Heart left ventricle (tissue), 16 donors: ENCODE results near the gene ARL8A. TPM values are rescaled to one million over a fixed set of nuclear protein-coding genes. Genes with fewer than 3 reads are reported as not detected.

Experiments used
- ATAC-seq, 4 donors: fragments of 200-7000 bp; cut with Tn5 transposase; one replicate each; pipeline ENCODE4 v1.9.1; 2020 to 2022; ENCODE audit warnings: moderate library complexity in 4 of 4, mild to moderate bottlenecking in 3 of 4, moderate number of reproducible peaks in 1 of 4
- DNase-seq, 5 donors: peaks; one replicate each; pipeline ENCODE4 v3.0.0-alpha.2; 2020
- H3K27ac ChIP-seq, 12 donors: fragments of 200-600 bp; sonication (generic) in 4 of 12; one replicate each; pipeline versions ENCODE4 v1.5.0 to v1.8.0; 2016 to 2022; ENCODE audit warnings: mild to moderate bottlenecking in 2 of 12
- H3K27me3 ChIP-seq, 9 donors: fragments of 200-600 bp; sonication (generic) in 2 of 9; one replicate each; pipeline versions ENCODE4 v1.5.1 to v1.8.0; 2016 to 2022; ENCODE audit warnings: mild to moderate bottlenecking in 3 of 9
- H3K36me3 ChIP-seq, 9 donors: fragments of 200-600 bp; sonication (generic) in 2 of 9; one replicate each; pipeline versions ENCODE4 v1.5.0 to v1.8.0; 2018 to 2022; ENCODE audit warnings: mild to moderate bottlenecking in 2 of 9
- H3K4me1 ChIP-seq, 12 donors: fragments of 200-600 bp; sonication (generic) in 4 of 12; one replicate each; pipeline versions ENCODE4 v1.5.0 to v1.8.0; 2016 to 2022; ENCODE audit warnings: mild to moderate bottlenecking in 3 of 12
- H3K4me3 ChIP-seq, 12 donors: fragments of 200-600 bp; sonication (generic) in 4 of 12; one replicate each; pipeline versions ENCODE4 v1.5.0 to v1.8.0; 2017 to 2022; ENCODE audit warnings: mild to moderate bottlenecking in 9 of 12, moderate library complexity in 4 of 12
- H3K9me3 ChIP-seq, 12 donors: fragments of 200-600 bp; sonication (generic) in 4 of 12; one replicate each; pipeline versions ENCODE4 v1.5.0 to v1.8.0; 2016 to 2022; ENCODE audit warnings: mild to moderate bottlenecking in 1 of 12
- POLR2A ChIP-seq, 2 donors: fragments of 450-650 bp; IDR thresholded peaks; one replicate each; pipeline ENCODE4 v1.6.1; 2017; ENCODE audit warnings: antibody characterized with exemption in 2 of 2, mild to moderate bottlenecking in 2 of 2, moderate library complexity in 2 of 2
- WGBS, 4 donors: extraction: QIAGEN DNeasy Blood & Tissue Kit in 2 of 4; methylation state at CpG; one replicate each; pipeline versions ENCODE4 v1.1.5 to v1.1.7; 2013 to 2018; 5-methylcytosine and 5-hydroxymethylcytosine counted together
- intact Hi-C, 10 donors: fragments of 100-400 bp; cut with DNase I; formaldehyde crosslinking; loops; one replicate each; pipeline versions ENCODE4 v1.11.1 to v1.14.2; 2022
- polyA plus RNA-seq, 2 donors: library from polyadenylated mRNA; stranded (reverse); fragments of 200-250 nt; gene quantifications; one replicate each; pipeline ENCODE4 v1.2.3, GENCODE V29; 2013
- total RNA-seq, 9 donors: library from RNA; depleted of rRNA in 2 of 9; stranded (reverse); fragments of >200 nt in 2 of 9; fragmentation: NEBNext Ultra II Directional in 3 of 9; extraction: Animal tissue kit (Norgen Biotek cat#: 25700) in 3 of 9; gene quantifications; one replicate each; pipeline versions ENCODE4 v1.1.0 to v1.2.4, GENCODE V29; 2016 to 2023
- TF ChIP-seq, protein P1 (sequence below), 12 donors: fragments of 200-600 bp; sonication (generic) in 4 of 12; IDR thresholded peaks; one replicate each; pipeline versions ENCODE4 v1.5.0 to v1.8.0; 2018 to 2022; ENCODE audit warnings: antibody characterized with exemption in 12 of 12, mild to moderate bottlenecking in 5 of 12
- donor health status: ischemic (EF 13 %, LVEDD 7.1; RV severe dilation, severe dysfunction).
- donor health status: healthy with polysubstance abuse.
- donor health status: DM: no; HTN: yes; CAD: no.
- donor health status: DM: no; HTN: no; CAD: no.
- donor health status: ischemic (EF 25% LVEDD 6.9; RV normal size, moderate dysfunction).
- donor health status: ischemic (EF 25% LVEDD 5.7; RV mildly dilated, moderate dysfunction).
- donor health status: healthy.
- donor health status: DM: yes; HTN: yes; CAD: no.
- donor health status: ischemic (EF 35%, LVEDD 5.7; RV mildly dilated, moderate dysfunction).
- donor health status: nonischemic (EF 11% LVEDD 7.7; RV severe dilation, severe dysfunction).
- donor health status: DM: yes; HTN: yes; CAD: no.
- donor health status: PGD.
- donor health status: ischemic (EF 29% LVEDD 5.4; RV normal size, mild dysfunction).
- donor health status: nonischemic (EF 23%, LVEDD 6.1; RV moderate dilation, normal function).

The ARL8A gene
- total and polyA plus RNA-seq, 11 donors: 22.6 to 86.4 (median 73.3) TPM

GRCh38 chr1:202151045-202151444 is 6.5 kb upstream of the ARL8A start:
- Histone ChIP-seq H3K9me3 (no peaks in the 10 kb centered on the region), H3K27ac (no peak overlapping the region), H3K36me3 (peaks cover 0 to 39% (median 0%) of the 10 kb centered on the region in 9 donors), H3K27me3 (no peaks in the 10 kb centered on the region), H3K4me1 (peaks cover 0 to 16% (median 5%) of the 10 kb centered on the region in 12 donors), H3K4me3 (no peak overlapping the region)
- WGBS, 4 donors: 90 to 95% (median 92%) methylated on average over 2 of the region's 2 CpGs
- intact Hi-C loops: no loop called here
- DNase-seq (no peak), ATAC-seq (no peak)
- TF ChIP-seq, protein P1, sequence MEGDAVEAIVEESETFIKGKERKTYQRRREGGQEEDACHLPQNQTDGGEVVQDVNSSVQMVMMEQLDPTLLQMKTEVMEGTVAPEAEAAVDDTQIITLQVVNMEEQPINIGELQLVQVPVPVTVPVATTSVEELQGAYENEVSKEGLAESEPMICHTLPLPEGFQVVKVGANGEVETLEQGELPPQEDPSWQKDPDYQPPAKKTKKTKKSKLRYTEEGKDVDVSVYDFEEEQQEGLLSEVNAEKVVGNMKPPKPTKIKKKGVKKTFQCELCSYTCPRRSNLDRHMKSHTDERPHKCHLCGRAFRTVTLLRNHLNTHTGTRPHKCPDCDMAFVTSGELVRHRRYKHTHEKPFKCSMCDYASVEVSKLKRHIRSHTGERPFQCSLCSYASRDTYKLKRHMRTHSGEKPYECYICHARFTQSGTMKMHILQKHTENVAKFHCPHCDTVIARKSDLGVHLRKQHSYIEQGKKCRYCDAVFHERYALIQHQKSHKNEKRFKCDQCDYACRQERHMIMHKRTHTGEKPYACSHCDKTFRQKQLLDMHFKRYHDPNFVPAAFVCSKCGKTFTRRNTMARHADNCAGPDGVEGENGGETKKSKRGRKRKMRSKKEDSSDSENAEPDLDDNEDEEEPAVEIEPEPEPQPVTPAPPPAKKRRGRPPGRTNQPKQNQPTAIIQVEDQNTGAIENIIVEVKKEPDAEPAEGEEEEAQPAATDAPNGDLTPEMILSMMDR (IDR thresholded peaks at IDR 0.05): no peak
- TF ChIP-seq POLR2A (IDR thresholded peaks at IDR 0.05): no peak

- 85 to 91% (median 87%) methylated on average over 8 of the region's 8 CpGs for WGBS, 4 donors
- no peak for TF ChIP-seq POLR2A (IDR thresholded peaks at IDR 0.05)
- TF ChIP-seq, protein P1 (IDR thresholded peaks at IDR 0.05): no peak
- DNase-seq (peak in 1 of 5 donors; percentile 11), ATAC-seq (no peak)
- no peak overlapping the region for H3K4me3 ChIP-seq
- no peaks in the 10 kb centered on the region for H3K9me3 ChIP-seq
- intact Hi-C loops: no loop called here
- peaks cover 0 to 39% (median 0%) of the 10 kb centered on the region in 9 donors for H3K36me3 ChIP-seq
- H3K27me3 ChIP-seq: no peaks in the 10 kb centered on the region
- H3K4me1 ChIP-seq: peaks cover 0 to 19% (median 5%) of the 10 kb centered on the region in 12 donors
- no peak overlapping the region for H3K27ac ChIP-seq
Observed at GRCh38 chr1:202150602-202151001, 6.1 kb upstream of the ARL8A start.

GRCh38 chr1:202150187-202150586 is 5.7 kb upstream of the ARL8A start:
- TF ChIP-seq POLR2A (IDR thresholded peaks at IDR 0.05): no peak
- TF ChIP-seq, protein P1 (IDR thresholded peaks at IDR 0.05): no peak
- H3K4me3 ChIP-seq: no peak overlapping the region
- intact Hi-C loops: no loop called here
- DNase-seq (peak in 1 of 5 donors; percentile 7), ATAC-seq (no peak)
- H3K27ac ChIP-seq: no peak overlapping the region
- peaks cover 0 to 39% (median 0%) of the 10 kb centered on the region in 9 donors for H3K36me3 ChIP-seq
- WGBS, 4 donors: 83 to 92% (median 90%) methylated on average over 5 to 9 of the region's 9 CpGs
- no peaks in the 10 kb centered on the region for H3K9me3 ChIP-seq
- H3K27me3 ChIP-seq: no peaks in the 10 kb centered on the region
- peaks cover 0 to 19% (median 5%) of the 10 kb centered on the region in 12 donors for H3K4me1 ChIP-seq

- Histone ChIP-seq H3K36me3 (peaks cover 0 to 39% (median 0%) of the 10 kb centered on the region in 9 donors), H3K4me1 (peaks cover 0 to 15% (median 4%) of the 10 kb centered on the region in 12 donors), H3K4me3 (no peak overlapping the region), H3K9me3 (no peaks in the 10 kb centered on the region), H3K27me3 (no peaks in the 10 kb centered on the region), H3K27ac (no peak overlapping the region)
- no peak for ATAC-seq
- TF ChIP-seq, protein P1 (IDR thresholded peaks at IDR 0.05): no peak
- no peak for TF ChIP-seq POLR2A (IDR thresholded peaks at IDR 0.05)
- 90 to 96% (median 93%) methylated on average over 4 of the region's 4 CpGs for WGBS, 4 donors
- intact Hi-C loops: no loop called here
- DNase-seq: no peak
Observed at GRCh38 chr1:202149566-202149965, 5.0 kb upstream of the ARL8A start.
